NCI-H146 (cell line): ENCODE measurements around the gene SLCO2A1.

ENCODE experiments used
- DNase-seq: peaks from one replicate; lab custom pipeline; 2025; lab: John Stamatoyannopoulos, UW

Gene SLCO2A1

GRCh38 chr3:134034005-134034785, 4.5 kb upstream of the SLCO2A1 start:
- no peak for DNase-seq

- no peak for DNase-seq
Measured at GRCh38 chr3:134033315-134033996, 3.7 kb upstream of the SLCO2A1 start.

GRCh38 chr3:134031348-134031915, 1.7 kb upstream of the SLCO2A1 start:
- DNase-seq, result no peak

GRCh38 chr3:134030379-134031347, 938 bp upstream of the SLCO2A1 start:
- DNase-seq, result peak; percentile 45

- peak; percentile 62 for DNase-seq
Measured at GRCh38 chr3:134029256-134029733, 430 bp downstream of the SLCO2A1 start.

GRCh38 chr3:134028486-134029255, 1.1 kb downstream of the SLCO2A1 start:
- DNase-seq, result peak; percentile 26

GRCh38 chr3:134027631-134028030, 2.1 kb downstream of the SLCO2A1 start:
- no peak for DNase-seq

- DNase-seq, result no peak
Measured at GRCh38 chr3:134020135-134020680, 9.5 kb downstream of the SLCO2A1 start.

- no peak for DNase-seq
Measured at GRCh38 chr3:134018850-134019249, 10.9 kb downstream of the SLCO2A1 start.

GRCh38 chr3:134018406-134018805, 11.3 kb downstream of the SLCO2A1 start:
- no peak for DNase-seq

GRCh38 chr3:134017490-134017889, 12.2 kb downstream of the SLCO2A1 start:
- DNase-seq, result no peak

GRCh38 chr3:134014270-134014669, 15.5 kb downstream of the SLCO2A1 start:
- no peak for DNase-seq

GRCh38 chr3:134013280-134013679, 16.4 kb downstream of the SLCO2A1 start:
- no peak for DNase-seq

GRCh38 chr3:134009345-134010000, 20.3 kb downstream of the SLCO2A1 start:
- DNase-seq, result no peak

GRCh38 chr3:134008630-134009156, 21.0 kb downstream of the SLCO2A1 start:
- DNase-seq, result no peak

- DNase-seq, result no peak
Measured at GRCh38 chr3:134007819-134008218, 21.9 kb downstream of the SLCO2A1 start.

GRCh38 chr3:134004841-134005240, 24.9 kb downstream of the SLCO2A1 start:
- DNase-seq, result no peak

GRCh38 chr3:134003066-134003465, 26.7 kb downstream of the SLCO2A1 start:
- DNase-seq, result no peak

GRCh38 chr3:134002306-134002705, 27.4 kb downstream of the SLCO2A1 start:
- DNase-seq, result no peak

GRCh38 chr3:134001251-134001650, 28.5 kb downstream of the SLCO2A1 start:
- DNase-seq, result no peak
